ENCODE data around the gene BABAM2. TPM values are rescaled to one million over a fixed set of nuclear protein-coding genes. Genes with fewer than 3 reads are reported as not detected.
A peak's percentile ranks its signal among the peaks of the same experiment; 100 is the strongest.

Gene BABAM2
- total and polyA plus RNA-seq, 4 donors: 9.9 to 17.0 (median 13.9) TPM

DNA sequence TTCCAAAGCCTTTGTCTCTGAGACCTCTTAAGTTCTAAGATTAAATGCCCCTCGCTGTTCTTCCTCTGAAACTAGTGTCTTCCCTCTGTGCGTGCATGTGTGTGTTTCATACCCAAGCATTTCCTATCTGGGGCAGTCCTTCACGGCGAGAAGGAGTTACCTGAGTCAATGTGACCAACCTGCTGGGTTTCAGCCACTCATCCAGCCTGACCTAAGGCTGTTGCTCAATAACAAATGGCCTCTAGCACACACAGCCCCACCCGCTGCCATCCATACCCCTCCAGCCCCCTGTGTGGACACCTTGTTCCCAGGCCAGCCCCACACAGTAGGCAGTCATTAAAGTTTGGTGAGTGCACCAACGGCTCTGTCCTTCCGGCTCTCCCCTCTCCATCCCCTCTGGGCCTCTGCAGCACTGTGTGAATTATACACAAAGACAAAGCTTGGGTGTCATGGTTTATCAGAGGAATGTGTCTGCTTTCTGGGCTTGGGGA, 448.3 kb downstream of the BABAM2 start:
- H3K27ac ChIP-seq (ENCODE audit: low read depth in 1 of 2, low read length in 2 of 2): peak overlapping the region; percentile 32 to 68
- TF ChIP-seq FOXA1 (IDR thresholded peaks at IDR 0.05): no peak
- no peak for TF ChIP-seq ATF3 (IDR thresholded peaks at IDR 0.05)
- TF ChIP-seq SP1 (IDR thresholded peaks at IDR 0.05): no peak
- TF ChIP-seq RXRA (IDR thresholded peaks at IDR 0.05): no peak
- TF ChIP-seq TAF1 (conservative IDR thresholded peaks at IDR 0.05): no peak
- no peak for TF ChIP-seq HNF4A (conservative IDR thresholded peaks at IDR 0.05)
- TF ChIP-seq JUND (IDR thresholded peaks at IDR 0.05): no peak
- H3K4me1 ChIP-seq (ENCODE audit: control insufficient read depth in 4 of 4, insufficient read depth in 4 of 4, low read length in 3 of 4): peaks cover 25 to 57% (median 47%) of the 10 kb centered on the region in 4 donors
- H3K4me3 ChIP-seq (ENCODE audit: low read depth in 1 of 3, low read length in 3 of 3): no peak overlapping the region
- peak overlapping the region in 1 of 2 donors; percentile 10 for H3K9ac ChIP-seq (ENCODE audit: low read depth in 1 of 2, low read length in 2 of 2)
- no peaks in the 10 kb centered on the region for H3K27me3 ChIP-seq (ENCODE audit: control insufficient read depth in 4 of 4, insufficient read depth in 4 of 4, low read length in 3 of 4)
- WGBS: 75% methylated on average over 7 of the region's 7 CpGs
- no peaks in the 10 kb centered on the region for H3K36me3 ChIP-seq (ENCODE audit: control insufficient read depth in 4 of 4, insufficient read depth in 3 of 4, low read depth in 1 of 4, low read length in 3 of 4)
- no peak for DNase-seq (ENCODE audit: low spot score)
- no peaks in the 10 kb centered on the region for H3K9me3 ChIP-seq (ENCODE audit: control insufficient read depth in 4 of 4, low read length in 3 of 4)

DNA sequence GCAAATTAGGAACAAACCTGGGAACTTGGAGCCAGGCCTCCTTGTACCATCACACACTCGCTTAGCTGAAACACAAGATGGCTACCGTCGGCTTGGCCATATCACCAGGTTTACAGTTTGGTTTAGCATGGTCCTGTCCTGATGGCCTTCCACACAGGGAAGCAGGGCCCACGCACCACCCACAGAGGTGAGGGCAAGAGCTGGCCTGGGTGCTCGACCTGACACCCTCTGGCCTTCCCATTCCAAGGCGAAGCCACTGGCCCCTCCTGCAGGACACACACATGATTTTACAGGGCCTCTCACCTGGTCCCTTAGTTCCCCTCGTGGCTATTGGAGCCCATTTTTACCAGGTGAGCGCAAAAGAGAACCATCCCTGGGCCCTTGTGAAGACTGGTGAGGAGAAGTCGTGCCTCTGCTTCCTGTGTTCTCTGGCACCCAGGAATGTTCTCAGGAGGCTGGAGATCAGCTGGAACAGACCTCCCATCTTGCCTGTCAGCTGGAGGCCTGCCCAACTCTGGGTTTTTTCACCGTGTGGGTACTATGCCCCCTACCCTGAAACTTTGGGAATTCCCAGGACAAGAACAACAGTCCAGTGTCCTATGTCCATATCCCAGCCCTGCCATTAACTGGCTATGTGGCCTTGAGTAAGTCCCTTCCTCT, 449.1 kb downstream of the BABAM2 start:
- peak overlapping the region in 1 of 2 donors; percentile 68 for H3K27ac ChIP-seq (ENCODE audit: low read depth in 1 of 2, low read length in 2 of 2)
- no peaks in the 10 kb centered on the region for H3K36me3 ChIP-seq (ENCODE audit: control insufficient read depth in 4 of 4, insufficient read depth in 3 of 4, low read depth in 1 of 4, low read length in 3 of 4)
- no peak for DNase-seq (ENCODE audit: low spot score)
- peaks cover 22 to 57% (median 45%) of the 10 kb centered on the region in 4 donors for H3K4me1 ChIP-seq (ENCODE audit: control insufficient read depth in 4 of 4, insufficient read depth in 4 of 4, low read length in 3 of 4)
- TF ChIP-seq FOXA1 (IDR thresholded peaks at IDR 0.05) (no peak), GABPA (IDR thresholded peaks at IDR 0.05 in 1 of 2, conservative IDR thresholded peaks at IDR 0.05 in 1 of 2) (no peak), RAD21 (IDR thresholded peaks at IDR 0.05) (no peak), NR2F2 (IDR thresholded peaks at IDR 0.05) (no peak), HNF4G (IDR thresholded peaks at IDR 0.05) (no peak), YY1 (IDR thresholded peaks at IDR 0.05) (no peak), MAX (IDR thresholded peaks at IDR 0.05) (no peak), ZBTB33 (IDR thresholded peaks at IDR 0.05) (no peak), SP1 (IDR thresholded peaks at IDR 0.05) (no peak), FOXA2 (IDR thresholded peaks at IDR 0.05) (no peak), RXRA (IDR thresholded peaks at IDR 0.05) (no peak), ATF3 (IDR thresholded peaks at IDR 0.05) (no peak), JUND (IDR thresholded peaks at IDR 0.05) (no peak)
- TF ChIP-seq, protein P1, sequence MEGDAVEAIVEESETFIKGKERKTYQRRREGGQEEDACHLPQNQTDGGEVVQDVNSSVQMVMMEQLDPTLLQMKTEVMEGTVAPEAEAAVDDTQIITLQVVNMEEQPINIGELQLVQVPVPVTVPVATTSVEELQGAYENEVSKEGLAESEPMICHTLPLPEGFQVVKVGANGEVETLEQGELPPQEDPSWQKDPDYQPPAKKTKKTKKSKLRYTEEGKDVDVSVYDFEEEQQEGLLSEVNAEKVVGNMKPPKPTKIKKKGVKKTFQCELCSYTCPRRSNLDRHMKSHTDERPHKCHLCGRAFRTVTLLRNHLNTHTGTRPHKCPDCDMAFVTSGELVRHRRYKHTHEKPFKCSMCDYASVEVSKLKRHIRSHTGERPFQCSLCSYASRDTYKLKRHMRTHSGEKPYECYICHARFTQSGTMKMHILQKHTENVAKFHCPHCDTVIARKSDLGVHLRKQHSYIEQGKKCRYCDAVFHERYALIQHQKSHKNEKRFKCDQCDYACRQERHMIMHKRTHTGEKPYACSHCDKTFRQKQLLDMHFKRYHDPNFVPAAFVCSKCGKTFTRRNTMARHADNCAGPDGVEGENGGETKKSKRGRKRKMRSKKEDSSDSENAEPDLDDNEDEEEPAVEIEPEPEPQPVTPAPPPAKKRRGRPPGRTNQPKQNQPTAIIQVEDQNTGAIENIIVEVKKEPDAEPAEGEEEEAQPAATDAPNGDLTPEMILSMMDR (IDR thresholded peaks at IDR 0.05; ENCODE audit: low read depth, low read length, missing input control): no peak
- 90% methylated on average over 10 of the region's 10 CpGs for WGBS
- no peak overlapping the region for H3K9ac ChIP-seq (ENCODE audit: low read depth in 1 of 2, low read length in 2 of 2)
- H3K4me3 ChIP-seq (ENCODE audit: low read depth in 1 of 3, low read length in 3 of 3): no peak overlapping the region
- H3K27me3 ChIP-seq (ENCODE audit: control insufficient read depth in 4 of 4, insufficient read depth in 4 of 4, low read length in 3 of 4): no peaks in the 10 kb centered on the region
- no peaks in the 10 kb centered on the region for H3K9me3 ChIP-seq (ENCODE audit: control insufficient read depth in 4 of 4, low read length in 3 of 4)

Measured in liver (tissue), 9 donors.